HG03575 (cell line): Measurements from ENCODE around the gene MAGEF1.

ENCODE experiments used
- ATAC-seq: cut with Tn5 transposase; IDR thresholded peaks from one replicate; pipeline ENCODE4 v1.9.1; 2021; ENCODE audit not compliant: unreplicated experiment, insufficient number of reproducible peaks, low FRiP score; ENCODE audit errors: extremely low read depth

Gene MAGEF1

DNA sequence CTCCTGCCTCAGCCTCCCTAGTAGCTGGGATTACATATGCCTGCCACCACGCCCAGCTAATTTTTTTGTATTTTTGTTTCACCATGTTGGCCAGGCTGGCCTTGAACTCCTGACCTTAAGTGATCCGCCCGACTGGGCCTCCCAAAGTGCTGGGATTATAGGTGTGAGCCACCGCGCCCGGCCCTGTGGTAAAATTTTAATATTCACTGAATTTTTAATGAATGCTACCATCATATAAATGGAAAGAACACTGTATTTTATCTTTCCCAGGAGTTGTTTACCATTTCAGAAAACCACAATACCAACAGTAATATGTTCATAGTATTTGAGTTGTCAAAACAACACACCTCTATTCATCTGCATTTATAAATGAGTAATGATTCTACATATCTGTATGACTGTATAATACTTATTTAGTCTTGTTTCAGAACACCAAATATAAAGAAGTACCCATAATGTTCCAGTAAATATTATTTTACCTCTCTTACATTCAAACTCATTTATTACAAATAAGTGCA is 16.2 kb upstream of the MAGEF1 start:
- ATAC-seq: no peak

- no peak for ATAC-seq
Measured at GRCh38 chr3:184727357-184728009, 15.6 kb upstream of the MAGEF1 start.

DNA sequence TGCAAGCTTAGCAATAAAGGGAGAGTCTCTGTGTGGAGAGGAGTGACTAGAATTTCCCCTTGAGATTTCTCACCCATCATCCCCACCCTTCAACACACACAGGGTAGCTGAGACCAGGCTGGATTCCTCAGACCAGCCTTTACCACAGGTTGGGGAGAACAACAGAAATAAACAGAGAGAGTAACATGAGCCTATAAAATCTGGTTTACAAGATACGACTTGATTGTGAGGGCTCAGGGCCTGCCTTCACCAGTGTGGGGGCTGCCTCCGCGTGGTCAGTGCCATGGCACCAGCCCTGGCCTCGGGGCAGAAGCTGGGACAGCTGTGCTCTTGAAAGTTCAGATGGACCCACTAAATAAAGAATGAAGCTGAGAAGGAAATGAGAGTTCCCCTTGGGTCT is 14.6 kb upstream of the MAGEF1 start:
- ATAC-seq: no peak

DNA sequence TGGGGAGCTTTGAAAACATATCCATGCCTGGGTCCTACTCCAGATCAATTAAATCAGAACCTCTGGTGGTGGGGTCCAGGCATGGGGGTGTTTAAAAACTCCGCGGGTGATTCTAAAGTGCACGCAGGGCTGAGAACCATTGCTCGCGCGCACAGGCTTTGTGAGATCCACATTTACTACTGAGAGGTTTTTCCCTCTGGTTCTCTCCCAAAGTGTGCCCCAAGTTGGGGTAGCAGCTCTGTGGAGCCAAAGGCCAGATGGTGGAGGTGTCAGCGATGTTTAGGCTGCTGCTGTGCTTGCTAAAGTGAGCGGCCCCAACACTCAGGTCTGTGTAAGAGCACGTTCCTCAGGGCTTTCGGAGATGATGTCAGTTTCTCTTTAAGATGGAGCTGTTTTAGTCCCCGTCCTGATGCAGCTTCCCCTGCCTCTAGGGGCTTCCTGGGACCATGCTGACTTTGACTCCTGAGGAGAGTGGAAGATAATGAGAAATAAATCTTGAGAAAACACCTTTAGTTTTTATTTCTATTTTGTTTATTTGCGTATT is 13.4 kb upstream of the MAGEF1 start:
- no peak for ATAC-seq

- no peak for ATAC-seq
Measured at GRCh38 chr3:184724699-184725098, 12.8 kb upstream of the MAGEF1 start.

GRCh38 chr3:184719709-184720108 is 7.8 kb upstream of the MAGEF1 start:
- ATAC-seq: no peak

- ATAC-seq: no peak
Measured at GRCh38 chr3:184718431-184718830, 6.6 kb upstream of the MAGEF1 start.

DNA sequence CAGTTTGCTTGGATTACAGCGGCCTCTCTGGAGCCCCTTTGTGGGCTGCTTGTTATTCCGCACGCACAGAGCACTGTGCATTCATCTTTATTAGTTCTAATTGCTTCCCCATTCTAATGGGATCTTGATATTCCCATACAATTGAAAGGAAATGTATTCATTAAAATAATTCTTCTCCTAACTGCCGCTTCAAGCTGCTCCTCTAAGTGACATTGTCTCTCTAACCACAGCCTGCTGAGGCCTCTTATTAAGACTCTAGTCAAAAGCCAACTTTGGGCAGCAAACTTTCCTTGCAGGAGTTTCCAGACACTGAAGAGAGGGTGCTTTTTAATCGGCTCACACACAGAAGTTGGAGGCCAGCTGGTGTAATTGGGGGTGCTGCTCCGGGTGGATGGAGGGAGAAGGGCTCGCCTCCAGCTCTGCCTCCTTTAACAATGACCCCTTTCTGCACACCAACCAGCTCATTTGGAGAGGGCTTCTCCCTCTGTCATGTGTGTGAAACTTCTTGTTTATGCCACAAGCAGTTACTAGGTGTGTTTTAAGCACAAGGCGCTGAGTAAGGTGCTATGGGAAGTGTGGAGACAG is 5.6 kb upstream of the MAGEF1 start:
- no peak for ATAC-seq

- ATAC-seq: no peak
Measured at GRCh38 chr3:184716622-184717398, 4.9 kb upstream of the MAGEF1 start.

- ATAC-seq: no peak
Measured at GRCh38 chr3:184715943-184716621, 4.2 kb upstream of the MAGEF1 start.

GRCh38 chr3:184713521-184713920 is 1.7 kb upstream of the MAGEF1 start:
- ATAC-seq: no peak

- no peak for ATAC-seq
Measured at GRCh38 chr3:184713040-184713355, 1.1 kb upstream of the MAGEF1 start.

- ATAC-seq: no peak
Measured at GRCh38 chr3:184712248-184713039, 580 bp upstream of the MAGEF1 start.

- ATAC-seq: no peak
Measured at GRCh38 chr3:184710870-184711492, 883 bp downstream of the MAGEF1 start.

DNA sequence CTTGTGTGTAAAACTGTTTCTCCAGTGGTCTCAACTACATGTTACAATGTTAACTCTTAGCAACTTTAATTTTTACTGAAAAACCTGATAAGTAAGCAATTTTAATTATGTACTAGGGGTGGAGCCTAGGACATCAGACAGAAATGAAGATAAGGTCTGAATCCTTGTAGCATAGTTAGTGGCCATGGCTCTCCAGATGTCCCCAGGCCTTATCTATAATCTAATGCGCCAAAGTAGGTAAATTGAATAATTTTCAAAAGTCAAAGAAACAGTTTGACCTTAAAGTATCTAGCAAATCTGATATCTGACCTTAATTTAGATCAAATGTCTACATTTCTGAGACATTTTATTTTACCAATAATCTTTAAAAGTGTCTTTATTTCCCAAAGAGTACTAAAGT is 8.2 kb downstream of the MAGEF1 start:
- no peak for ATAC-seq

DNA sequence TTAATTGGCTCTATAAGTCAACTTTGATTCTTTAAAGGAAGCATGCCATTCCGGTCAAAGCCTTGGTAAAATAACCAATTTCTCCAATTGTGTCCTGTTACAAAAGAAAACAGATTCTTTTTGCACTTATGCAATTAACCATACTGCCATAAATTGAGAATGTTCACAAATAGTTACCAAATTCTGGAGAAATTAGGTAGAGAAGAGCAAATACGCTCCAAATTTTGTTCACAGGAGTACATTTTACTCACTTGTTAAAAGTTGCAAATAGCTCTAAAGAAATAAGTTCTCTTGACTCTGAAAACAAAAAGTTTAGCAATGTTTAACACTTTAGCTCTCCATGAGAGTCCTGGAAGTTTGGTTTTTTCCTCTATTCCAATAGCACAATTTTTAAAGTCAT is 11.1 kb downstream of the MAGEF1 start:
- ATAC-seq: no peak

- ATAC-seq: no peak
Measured at GRCh38 chr3:184697845-184698244, 14.0 kb downstream of the MAGEF1 start.

DNA sequence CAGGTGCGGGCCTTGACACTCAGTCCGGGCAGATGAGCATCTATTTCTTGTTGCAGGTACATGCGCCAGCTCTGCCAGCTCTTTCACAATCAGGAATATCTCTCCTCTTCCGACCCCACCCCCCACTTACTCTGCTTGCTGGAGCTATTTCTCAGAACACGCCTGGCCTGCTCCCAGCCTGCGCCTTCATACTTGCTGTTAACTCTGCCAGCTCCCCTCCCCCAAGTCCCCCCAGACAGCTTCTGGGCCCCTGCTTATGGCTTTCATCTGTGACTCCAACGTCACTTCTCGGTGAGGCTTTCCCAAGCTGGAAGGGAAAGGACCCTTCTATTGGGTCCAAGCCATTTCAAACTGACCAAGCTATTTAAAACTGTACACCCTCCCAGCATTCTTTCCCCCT is 15.2 kb downstream of the MAGEF1 start:
- ATAC-seq: no peak
